ENCODE measurements around the gene SMKR1.
"Not testable (repeated sequence)": the region's sequence is repeated elsewhere in the genome, so short reads cannot be mapped to it uniquely, and the experiment has no call there.

SMKR1 gene

GRCh38 chr7:129482781-129483180 lies 19.6 kb upstream of the SMKR1 start:
- no peak for DNase-seq (ENCODE audit: low read depth)

- peak; percentile 75 for DNase-seq (ENCODE audit: low read depth)
Observed at GRCh38 chr7:129489491-129489890, 12.8 kb upstream of the SMKR1 start.

GRCh38 chr7:129492391-129492790 lies 9.9 kb upstream of the SMKR1 start:
- no peak for DNase-seq (ENCODE audit: low read depth)

- DNase-seq (ENCODE audit: low read depth): no peak
Observed at GRCh38 chr7:129493555-129493954, 8.8 kb upstream of the SMKR1 start.

- DNase-seq (ENCODE audit: low read depth): peak; percentile 79
Observed at GRCh38 chr7:129494041-129494440, 8.3 kb upstream of the SMKR1 start.

- DNase-seq (ENCODE audit: low read depth): no peak
Observed at GRCh38 chr7:129495987-129496386, 6.3 kb upstream of the SMKR1 start.

GRCh38 chr7:129496653-129497052 lies 5.7 kb upstream of the SMKR1 start:
- no peak for DNase-seq (ENCODE audit: low read depth)

GRCh38 chr7:129497156-129497555 lies 5.2 kb upstream of the SMKR1 start:
- no peak for DNase-seq (ENCODE audit: low read depth)

- DNase-seq (ENCODE audit: low read depth): no peak
Observed at GRCh38 chr7:129498021-129498420, 4.3 kb upstream of the SMKR1 start.

- no peak for DNase-seq (ENCODE audit: low read depth)
Observed at GRCh38 chr7:129499999-129500398, 2.3 kb upstream of the SMKR1 start.

GRCh38 chr7:129502708-129503685 lies 666 bp downstream of the SMKR1 start:
- no peak for DNase-seq (ENCODE audit: low read depth)

GRCh38 chr7:129503725-129504124 lies 1.4 kb downstream of the SMKR1 start:
- DNase-seq (ENCODE audit: low read depth): no peak

- DNase-seq (ENCODE audit: low read depth): no peak
Observed at GRCh38 chr7:129512192-129512591, 9.9 kb downstream of the SMKR1 start.

- DNase-seq (ENCODE audit: low read depth): no peak
Observed at GRCh38 chr7:129513546-129513945, 11.2 kb downstream of the SMKR1 start.

GRCh38 chr7:129514683-129515082 lies 12.4 kb downstream of the SMKR1 start:
- no peak for DNase-seq (ENCODE audit: low read depth)

GRCh38 chr7:129515381-129515780 lies 13.1 kb downstream of the SMKR1 start:
- DNase-seq (ENCODE audit: low read depth): no peak

- no peak for DNase-seq (ENCODE audit: low read depth)
Observed at GRCh38 chr7:129517931-129518330, 15.6 kb downstream of the SMKR1 start.

- no peak for DNase-seq (ENCODE audit: low read depth)
Observed at GRCh38 chr7:129519464-129519863, 17.1 kb downstream of the SMKR1 start.

- DNase-seq (ENCODE audit: low read depth): no peak
Observed at GRCh38 chr7:129522088-129522970, 20.0 kb downstream of the SMKR1 start.

- no peak for DNase-seq (ENCODE audit: low read depth)
Observed at GRCh38 chr7:129522971-129523340, 20.6 kb downstream of the SMKR1 start.

GRCh38 chr7:129523924-129524323 lies 21.6 kb downstream of the SMKR1 start:
- DNase-seq (ENCODE audit: low read depth): no peak

GRCh38 chr7:129524405-129524804 lies 22.1 kb downstream of the SMKR1 start:
- not testable (repeated sequence) for DNase-seq (ENCODE audit: low read depth)

Measured in non-pigmented ciliary epithelial cell (primary cell).